Epithelial cell of proximal tubule (primary cell): ENCODE data around the gene HNF1A. TPM values are rescaled to one million over a fixed set of nuclear protein-coding genes. Genes with fewer than 3 reads are reported as not detected.

Experiments used
- DNase-seq: peaks from one replicate; pipeline ENCODE4 v3.0.0-alpha.2; 2011; ENCODE audit warnings: low read depth
- H3K4me3 ChIP-seq: 2 replicates; pipeline ENCODE4 v1.5.1; 2011; ENCODE audit warnings: low read depth, mild to moderate bottlenecking, low read length
- total RNA-seq: library from RNA; depleted of rRNA; stranded (reverse); fragments of >200 nt; gene quantifications from 2 replicates; pipeline ENCODE4 v1.2.3, GENCODE V29; 2015
- TF ChIP-seq, protein P1 (sequence below): conservative IDR thresholded peaks from 2 replicates; pipeline ENCODE4 v1.5.1; 2012; ENCODE audit warnings: low read depth, mild to moderate bottlenecking, low read length

The HNF1A gene
- total RNA-seq, 1 donor from 2014 or later: 0.17 TPM

DNA sequence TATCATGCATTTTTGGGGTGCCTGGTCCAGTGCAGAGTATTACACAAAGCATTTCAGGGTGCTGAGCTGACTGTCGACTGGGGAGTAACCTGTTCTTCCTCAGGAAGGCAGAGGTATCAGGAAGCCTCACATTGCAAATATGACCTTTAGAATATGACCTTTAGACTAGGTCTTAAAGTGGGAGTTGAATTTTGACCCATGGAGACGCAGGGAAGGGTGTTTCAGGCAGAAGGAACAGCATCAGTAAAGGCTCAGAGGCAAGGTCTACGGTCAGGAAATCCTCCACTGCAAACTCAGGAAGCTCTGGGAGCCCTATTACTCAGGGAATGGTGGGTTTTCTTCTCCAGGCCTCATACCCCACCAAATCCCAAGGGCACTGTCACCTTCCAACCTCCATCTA lies 11.3 kb downstream of the HNF1A start:
- no peak for DNase-seq
- H3K4me3 ChIP-seq: no peak overlapping the region
- TF ChIP-seq, protein P1, sequence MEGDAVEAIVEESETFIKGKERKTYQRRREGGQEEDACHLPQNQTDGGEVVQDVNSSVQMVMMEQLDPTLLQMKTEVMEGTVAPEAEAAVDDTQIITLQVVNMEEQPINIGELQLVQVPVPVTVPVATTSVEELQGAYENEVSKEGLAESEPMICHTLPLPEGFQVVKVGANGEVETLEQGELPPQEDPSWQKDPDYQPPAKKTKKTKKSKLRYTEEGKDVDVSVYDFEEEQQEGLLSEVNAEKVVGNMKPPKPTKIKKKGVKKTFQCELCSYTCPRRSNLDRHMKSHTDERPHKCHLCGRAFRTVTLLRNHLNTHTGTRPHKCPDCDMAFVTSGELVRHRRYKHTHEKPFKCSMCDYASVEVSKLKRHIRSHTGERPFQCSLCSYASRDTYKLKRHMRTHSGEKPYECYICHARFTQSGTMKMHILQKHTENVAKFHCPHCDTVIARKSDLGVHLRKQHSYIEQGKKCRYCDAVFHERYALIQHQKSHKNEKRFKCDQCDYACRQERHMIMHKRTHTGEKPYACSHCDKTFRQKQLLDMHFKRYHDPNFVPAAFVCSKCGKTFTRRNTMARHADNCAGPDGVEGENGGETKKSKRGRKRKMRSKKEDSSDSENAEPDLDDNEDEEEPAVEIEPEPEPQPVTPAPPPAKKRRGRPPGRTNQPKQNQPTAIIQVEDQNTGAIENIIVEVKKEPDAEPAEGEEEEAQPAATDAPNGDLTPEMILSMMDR: no peak

DNA sequence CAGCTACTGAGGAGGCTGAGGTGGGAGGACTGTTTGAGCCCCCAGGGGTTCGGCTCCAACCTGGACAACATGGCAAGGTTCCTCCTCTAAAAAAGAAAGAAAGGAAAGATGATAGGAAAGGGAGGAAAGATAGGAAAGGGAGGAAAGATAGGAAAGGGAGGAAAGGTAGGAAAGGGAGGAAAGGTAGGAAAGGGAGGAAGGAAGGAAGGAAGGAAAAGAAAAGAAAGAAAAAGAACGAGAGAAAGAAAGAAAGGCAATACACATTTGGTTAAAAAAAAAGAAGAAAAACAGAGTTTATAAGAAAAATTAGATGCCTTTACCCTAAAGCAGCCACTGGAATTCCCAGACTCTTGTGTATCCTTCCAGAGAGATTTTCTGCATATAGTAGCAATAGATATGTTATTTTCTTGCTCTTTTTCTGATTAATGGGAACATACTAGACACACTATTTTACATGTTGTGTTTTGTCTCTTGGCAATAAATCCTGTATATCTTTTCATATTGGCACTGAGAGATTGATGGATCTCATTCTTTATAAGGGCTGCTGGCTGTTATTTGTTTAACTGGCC lies 12.2 kb downstream of the HNF1A start:
- no peak for DNase-seq
- TF ChIP-seq, protein P1: no peak
- H3K4me3 ChIP-seq: no peak overlapping the region

DNA sequence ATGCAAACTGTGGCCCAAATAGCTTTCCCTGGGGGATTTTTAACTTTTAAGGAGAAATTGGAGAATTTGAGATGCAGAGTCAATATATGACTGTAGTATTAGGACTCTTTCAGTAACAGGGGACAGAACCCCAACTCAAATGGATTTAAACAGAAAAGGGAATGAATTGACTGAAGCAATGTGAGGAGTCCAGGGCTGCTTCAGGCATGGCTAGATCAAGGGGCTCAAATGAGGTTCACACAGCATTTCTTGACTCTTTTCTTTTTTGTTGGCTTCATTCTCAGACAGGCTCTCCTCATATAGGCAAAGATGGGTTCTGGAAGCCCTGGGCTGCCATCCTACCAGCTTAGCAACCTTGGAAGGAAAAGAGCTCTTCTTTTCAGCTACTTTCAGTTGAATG lies 13.6 kb downstream of the HNF1A start:
- TF ChIP-seq, protein P1: no peak
- H3K4me3 ChIP-seq: no peak overlapping the region
- no peak for DNase-seq

DNA sequence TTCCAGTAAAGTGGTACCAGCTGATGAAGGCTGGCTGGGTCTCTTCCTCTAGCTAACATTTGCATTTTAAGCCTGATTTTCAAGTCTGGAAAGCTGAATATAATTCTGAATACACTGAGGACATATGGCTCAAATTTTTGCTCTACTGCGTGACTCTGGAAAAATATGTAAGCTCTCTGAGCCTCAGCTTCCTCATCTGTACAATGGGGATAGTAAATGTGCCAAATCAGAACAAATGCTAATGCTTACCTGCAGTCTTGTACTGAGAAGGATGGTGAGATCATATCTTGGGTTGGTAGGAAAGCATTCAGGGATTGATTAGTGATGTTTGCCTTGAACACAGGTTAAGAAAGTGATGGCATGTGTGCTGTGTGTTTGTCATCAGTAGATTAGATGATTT lies 14.6 kb downstream of the HNF1A start:
- no peak overlapping the region for H3K4me3 ChIP-seq
- DNase-seq: no peak
- TF ChIP-seq, protein P1: no peak

DNA sequence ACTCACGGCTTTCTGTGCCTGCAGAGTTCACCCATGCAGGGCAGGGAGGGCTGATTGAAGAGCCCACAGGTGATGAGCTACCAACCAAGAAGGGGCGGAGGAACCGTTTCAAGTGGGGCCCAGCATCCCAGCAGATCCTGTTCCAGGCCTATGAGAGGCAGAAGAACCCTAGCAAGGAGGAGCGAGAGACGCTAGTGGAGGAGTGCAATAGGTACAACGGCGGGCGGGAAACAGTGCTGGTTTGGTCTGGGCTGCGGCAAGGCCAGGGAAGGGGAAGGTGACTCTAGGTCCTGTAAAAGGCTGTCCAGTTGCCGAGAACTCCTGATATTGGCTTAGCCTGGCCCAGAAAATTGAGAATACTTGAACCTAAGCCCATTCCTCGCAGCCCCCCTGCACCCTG lies 15.2 kb downstream of the HNF1A start:
- H3K4me3 ChIP-seq: no peak overlapping the region
- TF ChIP-seq, protein P1: no peak
- no peak for DNase-seq

DNA sequence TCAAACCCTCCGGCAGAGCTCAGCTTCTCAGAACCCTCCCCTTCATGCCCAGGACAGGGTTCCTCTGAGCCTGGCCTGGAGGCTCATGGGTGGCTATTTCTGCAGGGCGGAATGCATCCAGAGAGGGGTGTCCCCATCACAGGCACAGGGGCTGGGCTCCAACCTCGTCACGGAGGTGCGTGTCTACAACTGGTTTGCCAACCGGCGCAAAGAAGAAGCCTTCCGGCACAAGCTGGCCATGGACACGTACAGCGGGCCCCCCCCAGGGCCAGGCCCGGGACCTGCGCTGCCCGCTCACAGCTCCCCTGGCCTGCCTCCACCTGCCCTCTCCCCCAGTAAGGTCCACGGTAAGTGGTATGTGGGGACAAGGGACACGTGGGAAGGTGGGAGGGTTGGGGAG lies 15.7 kb downstream of the HNF1A start:
- H3K4me3 ChIP-seq: no peak overlapping the region
- no peak for DNase-seq
- TF ChIP-seq, protein P1: no peak

DNA sequence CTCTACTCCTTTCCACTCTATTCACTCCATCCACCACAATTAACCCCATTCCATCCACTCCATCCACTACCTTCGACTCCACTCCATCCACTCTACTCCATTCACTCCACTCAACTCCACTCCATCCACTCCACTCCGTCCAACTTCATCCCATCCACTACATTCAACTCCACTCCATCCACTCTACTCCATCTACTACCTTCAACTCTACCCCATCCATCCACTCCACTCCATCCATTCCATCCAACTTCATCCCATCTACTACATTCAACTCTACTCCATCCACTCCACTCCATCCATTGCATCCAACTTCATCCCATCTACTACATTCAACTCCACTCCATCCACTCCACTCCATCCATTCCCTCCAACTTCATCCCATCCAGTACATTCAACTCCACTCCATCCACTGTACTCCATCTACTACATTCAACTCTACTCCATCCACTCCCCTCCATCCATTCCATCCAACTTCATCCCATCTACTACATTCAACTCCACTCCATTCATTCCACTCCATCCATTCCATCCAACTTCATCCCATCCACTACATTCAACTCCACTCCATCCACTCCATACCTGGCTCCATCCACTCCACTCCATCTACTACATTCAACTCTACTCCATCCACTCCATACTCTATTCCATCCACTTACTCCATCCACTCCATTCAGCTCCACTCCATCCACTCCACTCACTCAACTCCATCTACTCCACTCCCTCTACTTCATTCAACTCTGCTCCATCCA lies 16.4 kb downstream of the HNF1A start:
- no peak for DNase-seq
- TF ChIP-seq, protein P1: no peak
- no peak overlapping the region for H3K4me3 ChIP-seq
